ENCODE measurements around the gene FER1L5.

DNA sequence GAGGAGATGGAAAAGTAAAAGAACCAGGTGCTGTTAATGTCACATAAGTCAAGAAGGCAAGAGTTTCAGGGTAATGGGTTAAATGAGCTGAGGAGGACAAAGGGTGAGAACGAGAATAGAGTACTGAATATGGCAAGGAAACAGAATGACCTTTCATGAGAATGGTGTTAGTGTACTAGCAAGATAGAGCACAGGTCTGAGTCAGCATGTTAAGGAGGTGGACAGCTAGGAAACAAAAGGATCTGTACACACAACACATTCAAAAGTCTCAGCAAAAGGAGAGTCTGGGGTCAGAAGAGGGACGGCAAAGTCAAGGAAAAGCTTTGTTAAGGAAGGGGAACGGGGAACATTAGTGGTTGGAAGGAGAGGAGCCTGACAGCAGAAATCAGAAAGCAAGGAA, 68.4 kb downstream of the FER1L5 start:
- TF ChIP-seq, protein P1, sequence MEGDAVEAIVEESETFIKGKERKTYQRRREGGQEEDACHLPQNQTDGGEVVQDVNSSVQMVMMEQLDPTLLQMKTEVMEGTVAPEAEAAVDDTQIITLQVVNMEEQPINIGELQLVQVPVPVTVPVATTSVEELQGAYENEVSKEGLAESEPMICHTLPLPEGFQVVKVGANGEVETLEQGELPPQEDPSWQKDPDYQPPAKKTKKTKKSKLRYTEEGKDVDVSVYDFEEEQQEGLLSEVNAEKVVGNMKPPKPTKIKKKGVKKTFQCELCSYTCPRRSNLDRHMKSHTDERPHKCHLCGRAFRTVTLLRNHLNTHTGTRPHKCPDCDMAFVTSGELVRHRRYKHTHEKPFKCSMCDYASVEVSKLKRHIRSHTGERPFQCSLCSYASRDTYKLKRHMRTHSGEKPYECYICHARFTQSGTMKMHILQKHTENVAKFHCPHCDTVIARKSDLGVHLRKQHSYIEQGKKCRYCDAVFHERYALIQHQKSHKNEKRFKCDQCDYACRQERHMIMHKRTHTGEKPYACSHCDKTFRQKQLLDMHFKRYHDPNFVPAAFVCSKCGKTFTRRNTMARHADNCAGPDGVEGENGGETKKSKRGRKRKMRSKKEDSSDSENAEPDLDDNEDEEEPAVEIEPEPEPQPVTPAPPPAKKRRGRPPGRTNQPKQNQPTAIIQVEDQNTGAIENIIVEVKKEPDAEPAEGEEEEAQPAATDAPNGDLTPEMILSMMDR (IDR thresholded peaks at IDR 0.05 in 8 of 11, conservative IDR thresholded peaks at IDR 0.05 in 3 of 11), result no peak
- no peak for TF ChIP-seq POLR2A (IDR thresholded peaks at IDR 0.05)

Data from spleen (tissue), 7 donors.